GM19240 (cell line): ENCODE data around the gene OMP.
A peak's percentile ranks its signal among the peaks of the same experiment; 100 is the strongest.
"Not testable (repeated sequence)": the region's sequence is repeated elsewhere in the genome, so short reads cannot be mapped to it uniquely, and the experiment has no call there.

Experiments used
- DNase-seq: peaks from one replicate; pipeline ENCODE4 v3.0.0; 2011; ENCODE audit warnings: low spot score; ENCODE audit not compliant: insufficient read length

The OMP gene

GRCh38 chr11:77086521-77087472 lies 15.8 kb upstream of the OMP start:
- no peak for DNase-seq

- no peak for DNase-seq
Measured at GRCh38 chr11:77087723-77088225, 14.9 kb upstream of the OMP start.

- DNase-seq = no peak
Measured at GRCh38 chr11:77088236-77089003, 14.2 kb upstream of the OMP start.

- no peak for DNase-seq
Measured at GRCh38 chr11:77089004-77089545, 13.6 kb upstream of the OMP start.

- no peak for DNase-seq
Measured at GRCh38 chr11:77090046-77090372, 12.6 kb upstream of the OMP start.

- no peak for DNase-seq
Measured at GRCh38 chr11:77090373-77091111, 12.1 kb upstream of the OMP start.

GRCh38 chr11:77091146-77091940 lies 11.3 kb upstream of the OMP start:
- DNase-seq = peak; percentile 98

GRCh38 chr11:77092382-77092781 lies 10.3 kb upstream of the OMP start:
- DNase-seq = no peak

- no peak for DNase-seq
Measured at GRCh38 chr11:77093056-77093891, 9.4 kb upstream of the OMP start.

- DNase-seq = no peak
Measured at GRCh38 chr11:77093987-77094840, 8.4 kb upstream of the OMP start.

- no peak for DNase-seq
Measured at GRCh38 chr11:77094841-77095365, 7.7 kb upstream of the OMP start.

- DNase-seq = no peak
Measured at GRCh38 chr11:77095551-77096490, 6.8 kb upstream of the OMP start.

GRCh38 chr11:77096591-77097019 lies 6.0 kb upstream of the OMP start:
- no peak for DNase-seq

GRCh38 chr11:77097180-77097579 lies 5.5 kb upstream of the OMP start:
- not testable (repeated sequence) for DNase-seq

- DNase-seq = no peak
Measured at GRCh38 chr11:77100166-77101042, 2.2 kb upstream of the OMP start.

- peak; percentile 59 for DNase-seq
Measured at GRCh38 chr11:77101043-77101537, 1.6 kb upstream of the OMP start.
